ENCODE data around the gene MED25.

DNA sequence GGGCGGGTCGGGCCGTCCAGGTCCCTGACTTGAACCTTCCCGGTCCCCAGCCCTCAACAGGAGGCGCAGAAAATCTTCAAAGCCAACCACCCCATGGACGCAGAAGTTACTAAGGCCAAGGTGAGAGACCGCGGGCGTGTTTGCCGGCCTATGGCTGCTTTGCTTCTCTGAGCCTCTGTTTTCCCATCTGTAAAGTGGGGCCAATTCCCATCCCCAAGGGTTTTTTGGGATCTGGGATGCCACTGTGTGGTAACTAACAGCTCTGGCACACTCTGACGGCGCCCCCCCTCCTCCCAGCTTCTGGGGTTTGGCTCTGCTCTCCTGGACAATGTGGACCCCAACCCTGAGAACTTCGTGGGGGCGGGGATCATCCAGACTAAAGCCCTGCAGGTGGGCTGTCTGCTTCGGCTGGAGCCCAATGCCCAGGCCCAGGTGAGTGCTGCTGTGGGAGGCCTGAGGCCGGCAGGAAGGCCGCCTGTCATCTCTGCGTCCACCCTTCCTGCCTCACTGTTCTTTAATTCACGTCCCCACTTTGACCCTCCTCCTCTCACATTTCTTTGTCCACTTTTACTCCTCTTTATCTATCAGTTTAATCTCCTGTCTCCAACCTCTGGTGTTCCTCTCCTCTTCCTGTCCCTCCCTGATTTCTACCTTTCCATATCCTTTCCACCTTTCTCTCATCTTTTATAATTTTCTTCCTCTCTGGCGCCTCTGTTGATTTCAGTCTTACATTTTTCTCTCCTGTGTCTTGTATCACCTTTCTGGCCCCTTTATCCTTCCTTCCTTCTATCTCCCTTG, 12.1 kb upstream of the MED25 start:
- no peak for TF ChIP-seq RAD21 (IDR thresholded peaks at IDR 0.05; ENCODE audit: low read length)
- TF ChIP-seq TAF1 (IDR thresholded peaks at IDR 0.05; ENCODE audit: borderline replicate concordance, low read depth, low read length), result no peak
- TF ChIP-seq ELF1 (IDR thresholded peaks at IDR 0.05), result no peak
- TF ChIP-seq, protein P1, sequence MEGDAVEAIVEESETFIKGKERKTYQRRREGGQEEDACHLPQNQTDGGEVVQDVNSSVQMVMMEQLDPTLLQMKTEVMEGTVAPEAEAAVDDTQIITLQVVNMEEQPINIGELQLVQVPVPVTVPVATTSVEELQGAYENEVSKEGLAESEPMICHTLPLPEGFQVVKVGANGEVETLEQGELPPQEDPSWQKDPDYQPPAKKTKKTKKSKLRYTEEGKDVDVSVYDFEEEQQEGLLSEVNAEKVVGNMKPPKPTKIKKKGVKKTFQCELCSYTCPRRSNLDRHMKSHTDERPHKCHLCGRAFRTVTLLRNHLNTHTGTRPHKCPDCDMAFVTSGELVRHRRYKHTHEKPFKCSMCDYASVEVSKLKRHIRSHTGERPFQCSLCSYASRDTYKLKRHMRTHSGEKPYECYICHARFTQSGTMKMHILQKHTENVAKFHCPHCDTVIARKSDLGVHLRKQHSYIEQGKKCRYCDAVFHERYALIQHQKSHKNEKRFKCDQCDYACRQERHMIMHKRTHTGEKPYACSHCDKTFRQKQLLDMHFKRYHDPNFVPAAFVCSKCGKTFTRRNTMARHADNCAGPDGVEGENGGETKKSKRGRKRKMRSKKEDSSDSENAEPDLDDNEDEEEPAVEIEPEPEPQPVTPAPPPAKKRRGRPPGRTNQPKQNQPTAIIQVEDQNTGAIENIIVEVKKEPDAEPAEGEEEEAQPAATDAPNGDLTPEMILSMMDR (IDR thresholded peaks at IDR 0.05), result no peak
- TF ChIP-seq, protein P2, sequence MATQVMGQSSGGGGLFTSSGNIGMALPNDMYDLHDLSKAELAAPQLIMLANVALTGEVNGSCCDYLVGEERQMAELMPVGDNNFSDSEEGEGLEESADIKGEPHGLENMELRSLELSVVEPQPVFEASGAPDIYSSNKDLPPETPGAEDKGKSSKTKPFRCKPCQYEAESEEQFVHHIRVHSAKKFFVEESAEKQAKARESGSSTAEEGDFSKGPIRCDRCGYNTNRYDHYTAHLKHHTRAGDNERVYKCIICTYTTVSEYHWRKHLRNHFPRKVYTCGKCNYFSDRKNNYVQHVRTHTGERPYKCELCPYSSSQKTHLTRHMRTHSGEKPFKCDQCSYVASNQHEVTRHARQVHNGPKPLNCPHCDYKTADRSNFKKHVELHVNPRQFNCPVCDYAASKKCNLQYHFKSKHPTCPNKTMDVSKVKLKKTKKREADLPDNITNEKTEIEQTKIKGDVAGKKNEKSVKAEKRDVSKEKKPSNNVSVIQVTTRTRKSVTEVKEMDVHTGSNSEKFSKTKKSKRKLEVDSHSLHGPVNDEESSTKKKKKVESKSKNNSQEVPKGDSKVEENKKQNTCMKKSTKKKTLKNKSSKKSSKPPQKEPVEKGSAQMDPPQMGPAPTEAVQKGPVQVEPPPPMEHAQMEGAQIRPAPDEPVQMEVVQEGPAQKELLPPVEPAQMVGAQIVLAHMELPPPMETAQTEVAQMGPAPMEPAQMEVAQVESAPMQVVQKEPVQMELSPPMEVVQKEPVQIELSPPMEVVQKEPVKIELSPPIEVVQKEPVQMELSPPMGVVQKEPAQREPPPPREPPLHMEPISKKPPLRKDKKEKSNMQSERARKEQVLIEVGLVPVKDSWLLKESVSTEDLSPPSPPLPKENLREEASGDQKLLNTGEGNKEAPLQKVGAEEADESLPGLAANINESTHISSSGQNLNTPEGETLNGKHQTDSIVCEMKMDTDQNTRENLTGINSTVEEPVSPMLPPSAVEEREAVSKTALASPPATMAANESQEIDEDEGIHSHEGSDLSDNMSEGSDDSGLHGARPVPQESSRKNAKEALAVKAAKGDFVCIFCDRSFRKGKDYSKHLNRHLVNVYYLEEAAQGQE (IDR thresholded peaks at IDR 0.05; ENCODE audit: low read depth, low read length), result no peak
- TF ChIP-seq, protein P3, sequence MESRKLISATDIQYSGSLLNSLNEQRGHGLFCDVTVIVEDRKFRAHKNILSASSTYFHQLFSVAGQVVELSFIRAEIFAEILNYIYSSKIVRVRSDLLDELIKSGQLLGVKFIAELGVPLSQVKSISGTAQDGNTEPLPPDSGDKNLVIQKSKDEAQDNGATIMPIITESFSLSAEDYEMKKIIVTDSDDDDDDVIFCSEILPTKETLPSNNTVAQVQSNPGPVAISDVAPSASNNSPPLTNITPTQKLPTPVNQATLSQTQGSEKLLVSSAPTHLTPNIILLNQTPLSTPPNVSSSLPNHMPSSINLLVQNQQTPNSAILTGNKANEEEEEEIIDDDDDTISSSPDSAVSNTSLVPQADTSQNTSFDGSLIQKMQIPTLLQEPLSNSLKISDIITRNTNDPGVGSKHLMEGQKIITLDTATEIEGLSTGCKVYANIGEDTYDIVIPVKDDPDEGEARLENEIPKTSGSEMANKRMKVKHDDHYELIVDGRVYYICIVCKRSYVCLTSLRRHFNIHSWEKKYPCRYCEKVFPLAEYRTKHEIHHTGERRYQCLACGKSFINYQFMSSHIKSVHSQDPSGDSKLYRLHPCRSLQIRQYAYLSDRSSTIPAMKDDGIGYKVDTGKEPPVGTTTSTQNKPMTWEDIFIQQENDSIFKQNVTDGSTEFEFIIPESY (IDR thresholded peaks at IDR 0.05; ENCODE audit: borderline replicate concordance, low read depth), result no peak
- TF ChIP-seq GABPA (IDR thresholded peaks at IDR 0.05; ENCODE audit: low read depth), result no peak
